ENCODE measurements around the gene GSDMA.
"Not testable (repeated sequence)": the region's sequence is repeated elsewhere in the genome, so short reads cannot be mapped to it uniquely, and the experiment has no call there.

The GSDMA gene

DNA sequence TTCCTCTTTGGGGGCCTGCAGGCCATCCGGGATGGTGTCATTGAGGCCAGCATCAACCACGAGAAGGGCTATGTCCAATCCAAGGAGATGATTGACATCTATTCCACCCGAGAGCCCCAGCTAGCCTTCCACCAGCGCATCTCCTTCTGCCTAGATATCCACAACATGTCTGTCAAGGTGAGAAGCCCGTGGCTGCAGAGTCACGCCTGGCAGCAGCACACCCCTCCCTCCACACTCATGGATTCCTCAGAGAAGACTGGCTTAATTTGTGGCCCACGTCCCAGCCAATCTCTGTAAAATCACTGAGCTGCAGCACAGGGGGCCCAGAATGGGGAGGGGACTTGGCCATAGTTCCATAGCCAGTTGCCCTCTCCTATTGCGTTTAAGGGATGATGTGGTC is 33.4 kb downstream of the GSDMA start:
- H3K4me3 ChIP-seq (ENCODE audit: low read depth, low read length) = no peak overlapping the region
- TF ChIP-seq, protein P1, sequence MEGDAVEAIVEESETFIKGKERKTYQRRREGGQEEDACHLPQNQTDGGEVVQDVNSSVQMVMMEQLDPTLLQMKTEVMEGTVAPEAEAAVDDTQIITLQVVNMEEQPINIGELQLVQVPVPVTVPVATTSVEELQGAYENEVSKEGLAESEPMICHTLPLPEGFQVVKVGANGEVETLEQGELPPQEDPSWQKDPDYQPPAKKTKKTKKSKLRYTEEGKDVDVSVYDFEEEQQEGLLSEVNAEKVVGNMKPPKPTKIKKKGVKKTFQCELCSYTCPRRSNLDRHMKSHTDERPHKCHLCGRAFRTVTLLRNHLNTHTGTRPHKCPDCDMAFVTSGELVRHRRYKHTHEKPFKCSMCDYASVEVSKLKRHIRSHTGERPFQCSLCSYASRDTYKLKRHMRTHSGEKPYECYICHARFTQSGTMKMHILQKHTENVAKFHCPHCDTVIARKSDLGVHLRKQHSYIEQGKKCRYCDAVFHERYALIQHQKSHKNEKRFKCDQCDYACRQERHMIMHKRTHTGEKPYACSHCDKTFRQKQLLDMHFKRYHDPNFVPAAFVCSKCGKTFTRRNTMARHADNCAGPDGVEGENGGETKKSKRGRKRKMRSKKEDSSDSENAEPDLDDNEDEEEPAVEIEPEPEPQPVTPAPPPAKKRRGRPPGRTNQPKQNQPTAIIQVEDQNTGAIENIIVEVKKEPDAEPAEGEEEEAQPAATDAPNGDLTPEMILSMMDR (IDR thresholded peaks at IDR 0.05; ENCODE audit: borderline replicate concordance, insufficient read depth, low read depth, low read length) = no peak

DNA sequence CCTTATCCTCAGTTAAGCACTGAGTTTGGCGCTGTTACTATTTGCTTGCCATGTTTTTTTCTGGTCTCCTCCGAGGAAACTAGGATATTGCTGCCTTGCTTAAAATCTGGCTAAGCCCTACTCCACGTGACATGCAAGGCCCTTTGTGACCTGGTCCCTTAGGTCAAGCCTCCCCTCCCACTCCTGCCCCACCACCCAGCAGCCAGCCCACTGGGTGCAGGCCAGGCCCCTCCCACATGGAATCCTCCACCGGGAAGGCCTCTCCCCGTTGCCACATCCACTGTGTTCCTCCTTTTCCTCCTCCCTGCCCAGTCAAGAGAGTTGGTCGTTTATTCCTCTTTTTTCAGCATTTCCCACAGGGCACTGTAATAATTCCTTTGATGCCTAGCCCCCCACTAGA is 34.0 kb downstream of the GSDMA start:
- TF ChIP-seq, protein P1 (IDR thresholded peaks at IDR 0.05; ENCODE audit: borderline replicate concordance, insufficient read depth, low read depth, low read length) = no peak

DNA sequence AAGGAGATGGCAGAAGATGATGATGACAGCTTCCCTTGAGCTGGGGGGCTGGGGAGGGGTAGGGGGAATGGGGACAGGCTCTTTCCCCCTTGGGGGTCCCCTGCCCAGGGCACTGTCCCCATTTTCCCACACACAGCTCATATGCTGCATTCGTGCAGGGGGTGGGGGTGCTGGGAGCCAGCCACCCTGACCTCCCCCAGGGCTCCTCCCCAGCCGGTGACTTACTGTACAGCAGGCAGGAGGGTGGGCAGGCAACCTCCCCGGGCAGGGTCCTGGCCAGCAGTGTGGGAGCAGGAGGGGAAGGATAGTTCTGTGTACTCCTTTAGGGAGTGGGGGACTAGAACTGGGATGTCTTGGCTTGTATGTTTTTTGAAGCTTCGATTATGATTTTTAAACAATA is 34.7 kb downstream of the GSDMA start:
- TF ChIP-seq, protein P1 (IDR thresholded peaks at IDR 0.05; ENCODE audit: borderline replicate concordance, insufficient read depth, low read depth, low read length) = no peak
- H3K4me3 ChIP-seq (ENCODE audit: low read depth, low read length) = no peak overlapping the region

More for the DNA sequence above, 34.0 kb downstream of the GSDMA start:
- no peak overlapping the region for H3K4me3 ChIP-seq (ENCODE audit: low read depth, low read length)

DNA sequence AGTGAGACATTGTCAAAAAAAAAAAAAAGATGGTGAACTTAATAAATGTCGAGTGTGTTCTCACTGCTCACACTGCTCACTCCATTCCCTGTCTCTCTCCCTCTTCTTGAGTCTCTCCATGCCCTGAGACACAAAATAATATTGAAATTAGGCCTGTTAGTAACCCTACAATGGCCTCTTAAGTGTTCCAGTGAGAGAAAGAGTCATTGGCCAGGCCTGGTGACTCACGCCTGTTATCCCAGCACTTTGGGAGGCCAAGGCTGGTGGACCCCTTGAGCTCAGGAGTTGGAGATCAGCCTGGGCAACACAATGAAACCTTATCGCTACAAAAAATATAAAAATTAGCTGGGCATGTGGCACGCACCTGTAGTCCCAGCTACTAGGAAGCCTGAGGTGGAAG is 36.3 kb downstream of the GSDMA start:
- TF ChIP-seq, protein P1 (IDR thresholded peaks at IDR 0.05; ENCODE audit: borderline replicate concordance, insufficient read depth, low read depth, low read length) = no peak

DNA sequence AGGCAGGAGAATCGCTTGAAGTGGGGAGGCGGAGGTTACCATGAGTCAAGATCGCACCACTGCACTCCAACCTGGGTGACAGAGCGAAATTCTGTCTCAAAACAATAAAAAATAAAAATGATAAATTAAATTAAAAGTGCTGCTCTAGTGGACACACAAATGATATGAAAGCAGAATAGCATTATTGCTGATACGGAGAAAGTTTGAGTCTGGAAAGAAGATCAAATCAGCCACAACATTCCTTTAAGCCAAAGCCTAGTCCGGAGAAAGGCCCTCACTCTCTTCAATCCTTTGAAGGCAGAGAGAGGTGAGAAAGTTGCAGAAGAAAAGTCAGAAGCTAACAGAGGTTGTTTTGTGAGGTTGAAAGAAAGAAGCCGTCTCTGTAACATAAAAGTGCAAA is 37.4 kb downstream of the GSDMA start:
- no peak overlapping the region for H3K4me3 ChIP-seq (ENCODE audit: low read depth, low read length)
- TF ChIP-seq, protein P1 (IDR thresholded peaks at IDR 0.05; ENCODE audit: borderline replicate concordance, insufficient read depth, low read depth, low read length) = no peak

More for the DNA sequence above, 36.3 kb downstream of the GSDMA start:
- H3K4me3 ChIP-seq (ENCODE audit: low read depth, low read length) = no peak overlapping the region

DNA sequence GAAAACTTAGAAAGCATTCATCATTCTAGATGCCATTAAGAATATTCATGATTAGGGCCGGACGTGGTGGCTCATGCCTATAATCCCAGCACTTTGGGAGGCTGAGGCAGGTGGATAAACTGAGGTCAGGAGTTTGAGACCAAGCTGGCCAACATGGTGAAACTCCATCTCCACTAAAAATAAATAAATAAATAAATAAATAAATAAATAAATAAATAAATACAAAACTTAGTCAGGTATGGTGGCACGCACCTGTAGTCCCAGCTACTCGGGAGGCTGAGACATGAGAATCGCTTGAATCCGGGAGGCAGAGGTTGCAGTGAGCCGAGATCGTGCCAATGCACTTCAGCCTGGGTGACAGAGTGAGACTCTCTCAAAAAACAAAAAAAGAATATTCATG is 38.5 kb downstream of the GSDMA start:
- H3K4me3 ChIP-seq (ENCODE audit: low read depth, low read length) = not testable (repeated sequence)

DNA sequence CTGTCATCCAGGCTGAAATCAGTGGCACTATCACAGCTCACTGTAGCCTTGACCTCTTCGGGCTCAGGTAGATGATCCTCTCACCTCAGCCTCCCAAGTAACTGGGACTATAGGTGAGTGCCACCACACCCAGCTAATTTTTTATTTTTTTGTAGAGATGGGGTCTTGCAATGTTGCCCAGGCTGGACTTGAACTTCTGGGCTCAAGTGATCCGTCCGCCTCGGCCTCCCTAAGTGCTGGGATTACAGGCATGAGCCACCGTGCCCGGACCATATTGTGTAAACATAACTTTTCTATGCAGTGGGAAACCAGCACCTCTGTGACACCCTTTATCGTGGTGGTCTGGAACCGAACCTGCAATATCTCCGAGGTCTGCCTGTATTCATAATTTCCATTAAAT is 41.3 kb downstream of the GSDMA start:
- H3K4me3 ChIP-seq (ENCODE audit: low read depth, low read length) = no peak overlapping the region
- TF ChIP-seq, protein P1 (IDR thresholded peaks at IDR 0.05; ENCODE audit: borderline replicate concordance, insufficient read depth, low read depth, low read length) = no peak

DNA sequence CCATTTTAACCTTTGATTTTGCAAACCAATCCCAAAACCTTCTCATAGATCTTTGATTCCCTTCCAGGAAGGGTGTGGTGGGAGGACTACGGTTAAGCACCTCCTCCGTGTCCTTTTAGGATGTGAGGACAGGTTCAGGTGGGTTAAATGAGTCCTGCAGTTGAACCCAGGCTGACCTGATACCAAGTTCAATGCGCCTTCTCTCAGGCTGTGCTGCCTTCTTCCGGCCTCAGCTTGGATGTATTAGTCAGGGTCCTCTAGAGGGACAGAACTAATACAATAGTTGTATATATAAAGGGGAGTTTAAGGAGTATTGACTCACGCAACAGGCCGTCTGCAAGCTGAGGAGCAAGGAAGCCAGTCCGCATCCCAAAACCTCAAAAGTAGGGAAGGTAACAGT is 41.9 kb downstream of the GSDMA start:
- H3K4me3 ChIP-seq (ENCODE audit: low read depth, low read length) = no peak overlapping the region
- TF ChIP-seq, protein P1 (IDR thresholded peaks at IDR 0.05; ENCODE audit: borderline replicate concordance, insufficient read depth, low read depth, low read length) = no peak

All from GM12875 (cell line).